OCI-LY1 (cell line): ENCODE data around the gene MYBPC3.

Experiments used
- CTCF ChIP-seq: fragments of 200-600 bp; sonication (generic), shearing (Covaris generic); IDR thresholded peaks from 2 replicates; pipeline ENCODE4 v1.5.1; 2017; ENCODE audit warnings: mild to moderate bottlenecking, antibody characterized with exemption, low read length, moderate library complexity, mixed read lengths
- EZH2 ChIP-seq: fragments of 200-600 bp; sonication (generic), shearing (Covaris generic); IDR thresholded peaks from 2 replicates; pipeline ENCODE4 v1.8.0; 2017; ENCODE audit warnings: borderline replicate concordance, mixed run types, mild to moderate bottlenecking, antibody characterized with exemption, low read length, moderate library complexity, mixed read lengths

GRCh38 chr11:47342854-47343253 is 9.6 kb downstream of the MYBPC3 start:
- no peak for TF ChIP-seq CTCF
- no peak for TF ChIP-seq EZH2
